Measurements from ENCODE around the gene CLECL1.

The CLECL1 gene

DNA sequence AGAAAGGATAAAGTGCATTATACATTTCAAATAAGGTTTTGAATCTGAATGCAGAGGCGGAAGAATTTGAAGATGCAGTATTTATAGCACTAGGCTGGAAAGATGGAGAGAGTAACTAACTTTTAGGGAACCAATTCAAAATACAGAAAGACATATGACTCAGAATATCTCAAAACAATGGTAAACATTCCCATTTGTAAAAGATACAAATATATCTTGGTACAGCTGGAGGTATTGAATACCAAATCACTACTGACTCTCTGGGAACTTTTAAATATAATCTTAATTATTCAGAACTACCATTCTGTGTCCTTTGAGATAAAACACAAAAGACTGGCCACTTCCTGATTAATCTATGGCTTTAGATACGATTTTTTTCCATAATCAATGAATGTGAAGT is 22.7 kb upstream of the CLECL1 start:
- DNase-seq (ENCODE audit: low spot score) (no peak), ATAC-seq (ENCODE audit: low read depth) (no peak)
- Histone ChIP-seq H3K27me3 (ENCODE audit: insufficient read depth, poor library complexity, severe bottlenecking) (no peaks in the 10 kb centered on the region), H3K27ac (ENCODE audit: poor library complexity, severe bottlenecking) (no peak overlapping the region), H3K36me3 (ENCODE audit: low read depth) (no peaks in the 10 kb centered on the region), H3K4me1 (ENCODE audit: insufficient read depth, poor library complexity, severe bottlenecking) (no peaks in the 10 kb centered on the region), H3K9me3 (ENCODE audit: severe bottlenecking) (no peaks in the 10 kb centered on the region), H3K4me3 (ENCODE audit: severe bottlenecking) (no peak overlapping the region)
- TF ChIP-seq, protein P1, sequence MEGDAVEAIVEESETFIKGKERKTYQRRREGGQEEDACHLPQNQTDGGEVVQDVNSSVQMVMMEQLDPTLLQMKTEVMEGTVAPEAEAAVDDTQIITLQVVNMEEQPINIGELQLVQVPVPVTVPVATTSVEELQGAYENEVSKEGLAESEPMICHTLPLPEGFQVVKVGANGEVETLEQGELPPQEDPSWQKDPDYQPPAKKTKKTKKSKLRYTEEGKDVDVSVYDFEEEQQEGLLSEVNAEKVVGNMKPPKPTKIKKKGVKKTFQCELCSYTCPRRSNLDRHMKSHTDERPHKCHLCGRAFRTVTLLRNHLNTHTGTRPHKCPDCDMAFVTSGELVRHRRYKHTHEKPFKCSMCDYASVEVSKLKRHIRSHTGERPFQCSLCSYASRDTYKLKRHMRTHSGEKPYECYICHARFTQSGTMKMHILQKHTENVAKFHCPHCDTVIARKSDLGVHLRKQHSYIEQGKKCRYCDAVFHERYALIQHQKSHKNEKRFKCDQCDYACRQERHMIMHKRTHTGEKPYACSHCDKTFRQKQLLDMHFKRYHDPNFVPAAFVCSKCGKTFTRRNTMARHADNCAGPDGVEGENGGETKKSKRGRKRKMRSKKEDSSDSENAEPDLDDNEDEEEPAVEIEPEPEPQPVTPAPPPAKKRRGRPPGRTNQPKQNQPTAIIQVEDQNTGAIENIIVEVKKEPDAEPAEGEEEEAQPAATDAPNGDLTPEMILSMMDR (IDR thresholded peaks at IDR 0.05; ENCODE audit: poor library complexity, severe bottlenecking), result no peak

GRCh38 chr12:9755035-9755434 is 22.1 kb upstream of the CLECL1 start:
- Histone ChIP-seq H3K27me3 (ENCODE audit: insufficient read depth, poor library complexity, severe bottlenecking) (no peaks in the 10 kb centered on the region), H3K4me3 (ENCODE audit: severe bottlenecking) (no peak overlapping the region), H3K36me3 (ENCODE audit: low read depth) (no peaks in the 10 kb centered on the region), H3K27ac (ENCODE audit: poor library complexity, severe bottlenecking) (no peak overlapping the region), H3K9me3 (ENCODE audit: severe bottlenecking) (no peaks in the 10 kb centered on the region), H3K4me1 (ENCODE audit: insufficient read depth, poor library complexity, severe bottlenecking) (no peaks in the 10 kb centered on the region)
- no peak for ATAC-seq (ENCODE audit: low read depth)
- DNase-seq (ENCODE audit: low spot score), result no peak
- TF ChIP-seq, protein P1 (IDR thresholded peaks at IDR 0.05; ENCODE audit: poor library complexity, severe bottlenecking), result no peak

- TF ChIP-seq, protein P1 (IDR thresholded peaks at IDR 0.05; ENCODE audit: poor library complexity, severe bottlenecking), result no peak
- Histone ChIP-seq H3K27ac (ENCODE audit: poor library complexity, severe bottlenecking) (no peak overlapping the region), H3K27me3 (ENCODE audit: insufficient read depth, poor library complexity, severe bottlenecking) (no peaks in the 10 kb centered on the region), H3K4me3 (ENCODE audit: severe bottlenecking) (no peak overlapping the region), H3K36me3 (ENCODE audit: low read depth) (no peaks in the 10 kb centered on the region), H3K9me3 (ENCODE audit: severe bottlenecking) (no peaks in the 10 kb centered on the region), H3K4me1 (ENCODE audit: insufficient read depth, poor library complexity, severe bottlenecking) (no peaks in the 10 kb centered on the region)
- DNase-seq (ENCODE audit: low spot score), result no peak
- no peak for ATAC-seq (ENCODE audit: low read depth)
These were observed 21.4 kb upstream of the CLECL1 start for GRCh38 chr12:9754099-9754927.

- Histone ChIP-seq H3K27ac (ENCODE audit: poor library complexity, severe bottlenecking) (no peak overlapping the region), H3K4me3 (ENCODE audit: severe bottlenecking) (no peak overlapping the region), H3K9me3 (ENCODE audit: severe bottlenecking) (no peaks in the 10 kb centered on the region), H3K27me3 (ENCODE audit: insufficient read depth, poor library complexity, severe bottlenecking) (no peaks in the 10 kb centered on the region), H3K36me3 (ENCODE audit: low read depth) (no peaks in the 10 kb centered on the region), H3K4me1 (ENCODE audit: insufficient read depth, poor library complexity, severe bottlenecking) (no peaks in the 10 kb centered on the region)
- DNase-seq (ENCODE audit: low spot score), result no peak
- no peak for ATAC-seq (ENCODE audit: low read depth)
- TF ChIP-seq, protein P1 (IDR thresholded peaks at IDR 0.05; ENCODE audit: poor library complexity, severe bottlenecking), result no peak
These were observed 20.6 kb upstream of the CLECL1 start for GRCh38 chr12:9753498-9753897.

DNA sequence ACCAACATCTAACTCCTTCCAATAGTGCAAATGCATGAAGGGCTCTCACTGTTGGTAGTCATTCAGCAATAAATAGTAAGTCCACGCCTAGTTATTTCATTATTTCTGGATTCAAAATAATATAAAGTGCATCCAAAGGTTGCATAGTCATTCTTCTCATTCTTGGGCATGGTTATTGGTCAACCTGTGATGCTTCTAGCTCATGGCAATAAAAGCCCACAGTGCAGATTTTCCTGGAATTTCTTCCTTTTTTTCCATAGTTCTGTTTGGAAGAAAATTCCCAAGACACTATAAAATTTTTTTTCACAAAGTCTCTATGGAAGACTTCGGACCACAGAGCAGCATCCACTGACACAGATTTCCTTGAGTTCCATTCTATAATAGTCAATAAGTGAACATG is 20.2 kb upstream of the CLECL1 start:
- H3K27ac ChIP-seq (ENCODE audit: poor library complexity, severe bottlenecking), result no peak overlapping the region
- H3K4me3 ChIP-seq (ENCODE audit: severe bottlenecking), result no peak overlapping the region
- no peaks in the 10 kb centered on the region for H3K4me1 ChIP-seq (ENCODE audit: insufficient read depth, poor library complexity, severe bottlenecking)
- no peaks in the 10 kb centered on the region for H3K9me3 ChIP-seq (ENCODE audit: severe bottlenecking)
- TF ChIP-seq, protein P1 (IDR thresholded peaks at IDR 0.05; ENCODE audit: poor library complexity, severe bottlenecking), result no peak
- no peaks in the 10 kb centered on the region for H3K36me3 ChIP-seq (ENCODE audit: low read depth)
- ATAC-seq (ENCODE audit: low read depth) (no peak), DNase-seq (ENCODE audit: low spot score) (no peak)
- H3K27me3 ChIP-seq (ENCODE audit: insufficient read depth, poor library complexity, severe bottlenecking), result no peaks in the 10 kb centered on the region

Data from RWPE2 (cell line).